OCI-LY7 (cell line): ENCODE data around the gene JAML. TPM values are rescaled to one million over a fixed set of nuclear protein-coding genes. Genes with fewer than 3 reads are reported as not detected.

Experiments used
- BruUV-seq: library from RNA; stranded (reverse); fragments of 400-500 nt; replicated peaks from 2 replicates; lab custom pipeline; 2021; lab: Mats Ljungman, UMichigan
- CTCF ChIA-PET: fragments of 300-600 bp; sonication (Branson Sonifier 250); formaldehyde crosslinking; loops from one replicate; lab custom pipeline; 2022; ENCODE audit warnings: antibody characterized with exemption; ENCODE audit not compliant: unreplicated experiment; lab: Charles Lee
- POLR2A ChIA-PET: fragments of 300-600 bp; sonication (Branson Sonifier 250); formaldehyde crosslinking; loops from one replicate; lab custom pipeline; 2022; ENCODE audit warnings: antibody characterized with exemption; lab: Charles Lee
- DNase-seq: peaks from one replicate; pipeline ENCODE4 v3.0.0-alpha.2; 2015; ENCODE audit warnings: low spot score
- H2AFZ ChIP-seq: fragments of 200-600 bp; sonication (generic), shearing (Covaris generic); 2 replicates; pipeline ENCODE4 v1.6.1; 2014; ENCODE audit warnings: mild to moderate bottlenecking, antibody characterized with exemption, low read length, moderate library complexity
- H3K27ac ChIP-seq: fragments of 200-600 bp; sonication (generic); 2 replicates; pipeline ENCODE4 v1.5.1; 2014; ENCODE audit warnings: mixed run types, low read depth, mild to moderate bottlenecking, moderate library complexity, low read length, inconsistent platforms; ENCODE audit not compliant: poor library complexity, severe bottlenecking
- H3K36me3 ChIP-seq: fragments of 200-600 bp; sonication (generic); 2 replicates; pipeline ENCODE4 v1.6.1; 2014; ENCODE audit warnings: mild to moderate bottlenecking, antibody characterized with exemption, low read length, moderate library complexity, mixed read lengths; ENCODE audit not compliant: insufficient read depth
- H3K4me1 ChIP-seq: fragments of 200-600 bp; sonication (generic); 2 replicates; pipeline ENCODE4 v1.5.1; 2014; ENCODE audit warnings: mild to moderate bottlenecking, low read length; ENCODE audit not compliant: insufficient read depth, poor library complexity, severe bottlenecking
- H3K4me2 ChIP-seq: fragments of 200-600 bp; sonication (generic); 2 replicates; pipeline ENCODE4 v1.6.1; 2014; ENCODE audit warnings: mild to moderate bottlenecking, low read length
- H3K4me3 ChIP-seq: fragments of 200-600 bp; sonication (generic); 2 replicates; pipeline ENCODE4 v1.5.1; 2014; ENCODE audit warnings: mild to moderate bottlenecking, low read depth, low read length; ENCODE audit not compliant: poor library complexity, severe bottlenecking
- H3K79me2 ChIP-seq: fragments of 200-600 bp; sonication (generic); 2 replicates; pipeline ENCODE4 v1.6.1; 2016; ENCODE audit warnings: low read depth, mild to moderate bottlenecking, low read length, moderate library complexity, mixed read lengths; ENCODE audit not compliant: insufficient read depth
- H3K9me2 ChIP-seq: fragments of 200-600 bp; sonication (generic); 2 replicates; pipeline ENCODE4 v1.6.1; 2016; ENCODE audit warnings: mild to moderate bottlenecking, low read length, mixed read lengths; ENCODE audit not compliant: insufficient read depth
- H3K9me3 ChIP-seq: fragments of 200-600 bp; sonication (generic); 2 replicates; pipeline ENCODE4 v1.6.1; 2014; ENCODE audit warnings: mild to moderate bottlenecking, mixed run types, low read length, mixed read lengths
- H4K20me1 ChIP-seq: fragments of 200-600 bp; sonication (generic); 2 replicates; pipeline ENCODE4 v1.6.1; 2014; ENCODE audit warnings: mild to moderate bottlenecking, antibody characterized with exemption, low read length, moderate library complexity, mixed read lengths; ENCODE audit not compliant: insufficient read depth
- EZH2phosphoT487 ChIP-seq: fragments of 200-600 bp; sonication (generic); IDR thresholded peaks from 2 replicates; pipeline ENCODE4 v1.6.1; 2018; ENCODE audit warnings: low read depth, borderline replicate concordance, mild to moderate bottlenecking, mixed run types, antibody characterized with exemption, low read length, moderate library complexity, mixed read lengths
- intact Hi-C: fragments of 100-400 bp; cut with micrococcal nuclease; formaldehyde crosslinking; loops from one replicate; pipeline ENCODE4 v1.10.0; 2022; ENCODE audit not compliant: unreplicated experiment
- total RNA-seq, 2 experiments: library from RNA; depleted of rRNA in 1 of 2; stranded (reverse); fragments of >200 nt in 1 of 2; shearing (Covaris generic) in 1 of 2; gene quantifications; 2 replicates each; pipeline ENCODE4 v1.2.3, GENCODE V29; 2014 to 2022
- TF ChIP-seq, protein P1 (sequence below): fragments of 200-600 bp; sonication (generic); conservative IDR thresholded peaks from 2 replicates; pipeline ENCODE4 v1.5.1; 2014; ENCODE audit warnings: mild to moderate bottlenecking, antibody characterized with exemption, low read length, moderate library complexity, mixed read lengths

Gene JAML
- total RNA-seq, 2 experiments from 2014 or later: 0.63 to 0.73 TPM

DNA sequence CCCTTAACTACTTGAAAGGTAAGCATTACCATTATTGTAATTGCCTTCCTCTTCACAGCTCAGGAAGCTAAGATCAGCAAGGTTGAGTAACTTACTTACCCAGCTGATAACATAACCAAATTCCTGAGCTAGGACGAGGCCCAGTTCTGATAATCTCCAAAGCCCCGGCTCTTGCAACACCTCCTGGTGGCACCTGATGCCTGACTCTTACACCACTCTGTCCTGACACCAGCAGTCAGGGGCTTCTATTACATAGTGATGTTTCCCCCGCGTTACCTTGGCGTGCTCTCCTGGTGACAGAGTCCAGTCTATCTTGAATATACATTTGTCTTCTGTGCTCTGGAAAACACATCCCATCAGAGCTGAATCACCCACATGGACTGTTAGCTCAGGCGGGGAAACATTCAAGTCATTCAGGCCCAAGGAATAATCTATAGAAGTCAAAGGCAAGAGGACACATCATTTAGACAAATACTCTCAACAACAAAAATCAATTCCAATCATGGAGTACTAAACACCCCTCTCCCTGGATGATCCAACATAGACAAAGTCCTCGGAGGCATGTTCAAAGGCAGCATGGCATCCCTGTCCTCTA is 12.6 kb downstream of the JAML start:
- no peaks in the 10 kb centered on the region for H3K9me2 ChIP-seq
- no peak overlapping the region for H2AFZ ChIP-seq
- TF ChIP-seq, protein P1, sequence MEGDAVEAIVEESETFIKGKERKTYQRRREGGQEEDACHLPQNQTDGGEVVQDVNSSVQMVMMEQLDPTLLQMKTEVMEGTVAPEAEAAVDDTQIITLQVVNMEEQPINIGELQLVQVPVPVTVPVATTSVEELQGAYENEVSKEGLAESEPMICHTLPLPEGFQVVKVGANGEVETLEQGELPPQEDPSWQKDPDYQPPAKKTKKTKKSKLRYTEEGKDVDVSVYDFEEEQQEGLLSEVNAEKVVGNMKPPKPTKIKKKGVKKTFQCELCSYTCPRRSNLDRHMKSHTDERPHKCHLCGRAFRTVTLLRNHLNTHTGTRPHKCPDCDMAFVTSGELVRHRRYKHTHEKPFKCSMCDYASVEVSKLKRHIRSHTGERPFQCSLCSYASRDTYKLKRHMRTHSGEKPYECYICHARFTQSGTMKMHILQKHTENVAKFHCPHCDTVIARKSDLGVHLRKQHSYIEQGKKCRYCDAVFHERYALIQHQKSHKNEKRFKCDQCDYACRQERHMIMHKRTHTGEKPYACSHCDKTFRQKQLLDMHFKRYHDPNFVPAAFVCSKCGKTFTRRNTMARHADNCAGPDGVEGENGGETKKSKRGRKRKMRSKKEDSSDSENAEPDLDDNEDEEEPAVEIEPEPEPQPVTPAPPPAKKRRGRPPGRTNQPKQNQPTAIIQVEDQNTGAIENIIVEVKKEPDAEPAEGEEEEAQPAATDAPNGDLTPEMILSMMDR: no peak
- no peak for TF ChIP-seq EZH2phosphoT487
- intact Hi-C loops: no loop called here
- DNase-seq: no peak
- no peak overlapping the region for H3K27ac ChIP-seq
- no peak overlapping the region for H3K4me3 ChIP-seq
- H3K4me2 ChIP-seq: no peak overlapping the region
- H3K79me2 ChIP-seq: no peaks in the 10 kb centered on the region
- H3K9me3 ChIP-seq: no peaks in the 10 kb centered on the region
- no peaks in the 10 kb centered on the region for H4K20me1 ChIP-seq
- H3K4me1 ChIP-seq: peaks cover 42% of the 10 kb centered on the region
- ChIA-PET CTCF (interaction anchor here (1.9 kb wide), 1 partner anchor 14 kb away, joined by 8 read pairs; no protein-coding TSS in a partner anchor), POLR2A (interaction anchor here (1.1 to 1.7 kb wide), 3 partner anchors 10 to 67 kb away, joined by 3 read pairs; no protein-coding TSS in a partner anchor)
- no TSS peak for BruUV-seq
- no peaks in the 10 kb centered on the region for H3K36me3 ChIP-seq

DNA sequence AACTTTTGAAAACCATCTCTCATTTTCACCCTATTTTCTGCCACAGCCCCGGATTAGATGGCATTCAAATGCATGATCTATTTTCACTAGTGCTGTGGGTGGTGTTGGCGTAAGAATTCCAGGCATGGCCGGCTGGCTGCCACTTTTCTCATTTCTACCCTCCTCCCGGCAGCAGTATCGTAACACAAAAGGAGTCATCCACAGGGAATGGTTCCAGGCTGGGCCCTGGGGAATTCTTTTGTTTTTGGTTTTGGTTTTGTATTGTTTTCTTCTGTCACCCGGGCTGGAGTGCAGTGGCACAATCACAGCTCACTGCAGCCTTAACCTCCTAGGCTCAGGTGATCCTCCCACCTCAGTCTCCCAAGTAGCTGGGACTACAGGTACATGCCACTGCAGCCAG is 13.8 kb downstream of the JAML start:
- Histone ChIP-seq H2AFZ (no peak overlapping the region), H3K36me3 (no peaks in the 10 kb centered on the region), H3K9me3 (no peaks in the 10 kb centered on the region), H3K4me3 (no peak overlapping the region), H3K4me1 (peaks cover 42% of the 10 kb centered on the region), H3K9me2 (no peaks in the 10 kb centered on the region; the same call in 1 of the 2 replicates), H3K4me2 (no peak overlapping the region), H4K20me1 (no peaks in the 10 kb centered on the region), H3K79me2 (no peaks in the 10 kb centered on the region), H3K27ac (no peak overlapping the region)
- TF ChIP-seq EZH2phosphoT487: no peak
- TF ChIP-seq, protein P1: no peak
- no TSS peak for BruUV-seq
- intact Hi-C loops: no loop called here
- DNase-seq: no peak
- CTCF ChIA-PET: interaction anchor here (1.9 kb wide), 1 partner anchor 13 kb away, joined by 8 read pairs; no protein-coding TSS in a partner anchor
- POLR2A ChIA-PET: interaction anchor here (1.1 to 1.7 kb wide), 2 partner anchors 9 to 31 kb away, joined by 3 read pairs; no protein-coding TSS in a partner anchor

DNA sequence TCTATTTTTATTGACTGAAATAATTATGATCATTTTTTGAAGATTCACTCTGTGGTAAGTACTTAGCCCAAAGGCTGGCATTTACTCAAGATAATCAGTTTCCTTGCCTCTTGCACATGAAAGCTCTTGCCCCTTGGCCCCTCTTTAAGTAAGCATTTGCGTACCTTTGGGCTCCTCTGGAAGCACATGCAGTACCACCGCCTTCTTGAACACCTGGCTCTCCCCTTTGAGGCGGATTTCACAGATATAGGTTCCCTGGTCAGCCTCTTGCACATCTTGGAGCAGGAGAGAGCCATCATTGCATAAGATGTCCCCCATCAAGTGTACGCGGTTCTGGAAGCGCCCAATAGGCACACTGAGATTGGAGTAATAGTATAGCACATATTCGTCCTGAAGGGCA is 14.5 kb downstream of the JAML start:
- BruUV-seq: no TSS peak
- ChIA-PET CTCF (no interaction called here), POLR2A (no interaction called here)
- no peak for DNase-seq
- Histone ChIP-seq H3K36me3 (no peaks in the 10 kb centered on the region), H3K4me3 (no peak overlapping the region), H3K27ac (no peak overlapping the region), H3K79me2 (no peaks in the 10 kb centered on the region), H3K4me2 (no peak overlapping the region), H4K20me1 (no peaks in the 10 kb centered on the region), H3K9me2 (no peaks in the 10 kb centered on the region; the same call in 1 of the 2 replicates), H2AFZ (no peak overlapping the region), H3K9me3 (no peaks in the 10 kb centered on the region), H3K4me1 (peaks cover 37% of the 10 kb centered on the region)
- TF ChIP-seq, protein P1: no peak
- no peak for TF ChIP-seq EZH2phosphoT487
- intact Hi-C loops: no loop called here
